ENCODE data around the gene COMMD7.
A peak's percentile ranks its signal among the peaks of the same experiment; 100 is the strongest.
"Not testable (repeated sequence)": the region's sequence is repeated elsewhere in the genome, so short reads cannot be mapped to it uniquely, and the experiment has no call there.

COMMD7 gene

DNA sequence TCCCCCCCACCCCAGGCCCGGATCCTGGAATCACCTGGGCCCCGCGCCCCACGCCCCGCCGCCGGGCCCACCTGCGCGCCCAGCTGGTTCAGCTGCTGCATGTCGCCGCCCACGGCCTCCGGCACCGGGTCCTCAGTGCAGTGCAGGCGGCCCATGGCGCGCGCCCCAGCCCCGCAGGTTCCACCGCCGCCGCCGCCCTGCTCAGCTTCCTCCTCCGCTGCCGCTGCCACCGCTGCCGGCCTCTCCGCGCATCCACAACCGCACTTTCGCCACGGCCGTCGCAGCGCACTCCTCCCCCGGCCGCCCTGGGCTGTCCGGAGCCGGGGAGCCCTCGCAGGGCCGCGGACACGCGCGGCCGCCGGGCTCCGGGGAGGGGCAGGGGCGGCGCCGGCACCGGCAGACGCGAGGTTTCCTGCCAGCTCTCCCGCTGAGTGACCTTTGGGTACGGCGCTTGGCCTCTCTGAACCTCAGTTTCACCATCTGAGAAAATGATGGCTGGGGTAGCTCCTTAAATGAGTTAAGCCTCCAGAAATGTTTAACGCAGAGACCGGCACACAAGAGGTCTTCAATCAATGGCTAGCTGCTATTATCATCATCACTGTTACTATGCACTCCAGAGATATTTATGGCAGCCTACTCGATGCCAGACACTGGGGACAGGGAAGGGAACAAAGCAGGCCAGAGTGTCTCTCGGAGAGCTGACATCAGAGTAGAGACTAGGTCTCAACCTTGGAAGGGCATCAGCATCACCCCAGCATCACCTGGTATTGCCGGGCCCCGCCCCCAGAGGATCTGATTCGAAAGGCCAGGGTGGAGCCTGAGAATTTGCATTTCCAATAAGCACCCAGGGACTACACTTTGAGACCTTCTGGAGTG lies at the start of gene COMMD7:
Gene COMMD7, minus strand, starts transcription at position 231 of the 876 bp plus-strand sequence. Its CDS starts 76 bp downstream, at position 155.
- peak; percentile 51 for DNase-seq

DNA sequence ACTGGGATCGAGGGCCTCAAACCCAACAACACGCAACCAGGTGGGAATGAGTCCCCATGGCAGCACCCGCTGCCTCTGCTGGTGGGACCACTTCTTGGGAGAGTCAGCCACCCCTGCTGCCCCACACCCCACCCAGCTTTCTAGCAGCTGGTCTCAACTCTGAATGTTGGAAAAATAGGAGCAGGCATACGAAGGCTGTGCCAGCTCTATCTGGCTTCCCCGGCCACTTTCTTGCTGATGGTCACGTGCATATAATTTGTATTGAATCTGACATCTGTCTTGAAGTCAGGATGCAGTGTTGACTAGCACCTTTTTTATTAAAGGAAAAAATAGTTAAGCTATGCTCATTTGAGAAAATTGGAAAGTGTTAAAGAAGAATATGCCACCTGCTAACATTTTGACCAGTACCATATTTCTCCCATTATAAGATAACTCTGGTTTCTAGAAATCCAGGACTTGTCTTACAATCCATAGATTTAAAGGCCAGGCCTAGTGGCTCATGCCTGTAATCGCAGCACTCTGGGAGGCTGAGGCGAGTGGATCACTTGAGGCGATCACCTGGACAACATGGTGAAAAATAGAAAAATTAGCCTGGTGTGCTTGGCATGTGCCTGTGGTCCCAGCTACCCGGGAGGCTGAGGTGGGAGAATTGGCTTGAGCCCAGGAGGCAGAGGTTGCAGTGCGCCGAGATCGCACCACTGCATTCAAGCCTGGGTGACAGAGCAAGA lies 49.6 kb upstream of the COMMD7 start:
- DNase-seq = no peak

DNA sequence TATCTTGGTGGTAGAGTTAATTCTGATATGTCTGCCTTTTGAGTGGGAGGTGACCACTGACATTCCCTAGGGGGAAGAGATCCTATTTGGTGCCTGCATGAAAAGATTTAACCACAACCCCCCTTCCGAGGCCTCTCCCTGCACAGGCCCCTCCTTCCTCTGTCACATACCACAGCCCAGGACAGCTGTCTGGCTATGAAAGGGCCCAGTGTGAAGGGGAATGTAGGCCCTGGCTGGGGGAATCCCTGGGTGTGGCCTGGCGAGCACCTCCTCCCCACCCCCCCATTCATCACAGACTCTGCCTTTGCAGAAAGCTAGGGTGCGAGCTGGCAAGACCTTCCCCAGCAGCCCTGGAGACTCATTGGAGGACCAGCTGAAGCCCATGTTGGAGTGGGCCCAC lies 49.0 kb upstream of the COMMD7 start:
- no peak for DNase-seq

DNA sequence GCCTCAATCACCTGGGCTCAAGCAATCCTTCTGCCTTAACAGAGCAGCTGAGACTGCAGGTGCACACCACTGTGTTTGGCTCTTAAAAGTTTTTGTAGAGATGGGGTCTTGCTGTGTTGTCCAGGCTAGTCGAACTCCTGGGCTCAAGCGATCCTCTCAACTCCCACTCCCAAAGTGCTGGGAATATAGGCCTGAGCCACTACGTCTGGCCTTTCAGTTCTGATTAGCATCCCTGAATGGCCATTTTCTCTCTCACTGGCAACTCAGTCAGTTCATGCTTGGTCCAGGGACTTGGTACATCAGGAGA lies 47.4 kb upstream of the COMMD7 start:
- DNase-seq = no peak

DNA sequence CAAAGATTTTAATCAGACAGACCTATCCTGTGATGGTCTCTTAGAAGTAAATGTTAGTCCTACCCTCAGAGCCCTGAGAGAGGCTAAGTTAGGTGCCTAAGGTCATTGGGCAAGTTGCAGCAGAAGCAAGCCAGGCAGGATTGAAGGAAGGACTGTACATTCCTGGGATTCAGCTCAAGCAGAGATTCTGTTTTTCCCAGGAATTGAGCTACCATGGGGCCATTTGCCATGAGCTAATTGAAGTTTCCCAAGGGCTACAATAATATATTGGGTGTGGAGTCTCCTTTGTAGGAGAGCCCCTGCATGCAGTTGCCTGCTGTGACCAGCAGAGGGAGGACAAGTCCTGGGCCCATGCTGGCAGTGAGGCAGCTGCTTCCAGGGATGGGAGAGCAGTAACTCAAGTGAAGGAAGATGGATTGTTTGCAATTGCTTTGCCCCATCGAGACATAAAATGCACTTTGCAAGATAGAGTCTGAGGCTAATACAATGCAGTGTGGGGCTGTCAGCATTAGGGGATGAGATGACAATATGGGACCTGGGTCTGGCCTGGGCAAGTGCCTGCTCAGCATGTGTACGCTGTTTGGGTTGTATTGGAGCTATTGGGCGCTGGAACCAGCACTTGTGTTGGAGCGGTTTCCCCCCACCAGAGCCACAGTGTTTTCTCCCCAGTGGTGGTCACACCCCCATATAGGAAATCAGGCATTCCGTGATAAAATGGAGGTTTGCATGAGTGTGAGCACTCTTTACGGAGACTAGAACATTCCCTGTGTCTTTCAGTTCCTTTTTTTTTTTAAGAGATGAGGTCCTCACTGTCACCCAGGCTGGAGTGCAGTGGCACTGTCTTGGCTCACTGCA lies 46.9 kb upstream of the COMMD7 start:
- peak; percentile 68 for DNase-seq

DNA sequence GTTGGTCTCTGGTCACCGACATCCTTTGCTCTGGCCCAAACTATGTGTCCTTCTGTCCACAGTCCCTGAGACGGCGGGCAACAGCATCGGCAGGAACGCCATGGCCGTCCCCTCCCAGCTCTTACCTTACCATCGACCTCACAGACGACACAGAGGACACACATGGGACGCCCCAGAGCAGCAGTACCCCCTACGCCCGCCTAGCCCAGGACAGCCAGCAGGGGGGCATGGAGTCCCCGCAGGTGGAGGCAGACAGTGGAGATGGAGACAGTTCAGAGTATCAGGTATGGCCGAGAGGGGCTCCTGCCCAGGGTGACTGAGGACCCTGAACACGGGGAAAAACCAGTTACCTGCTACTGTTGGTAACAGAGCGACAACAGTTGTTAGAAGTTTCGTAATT lies 43.9 kb upstream of the COMMD7 start:
- DNase-seq = no peak

DNA sequence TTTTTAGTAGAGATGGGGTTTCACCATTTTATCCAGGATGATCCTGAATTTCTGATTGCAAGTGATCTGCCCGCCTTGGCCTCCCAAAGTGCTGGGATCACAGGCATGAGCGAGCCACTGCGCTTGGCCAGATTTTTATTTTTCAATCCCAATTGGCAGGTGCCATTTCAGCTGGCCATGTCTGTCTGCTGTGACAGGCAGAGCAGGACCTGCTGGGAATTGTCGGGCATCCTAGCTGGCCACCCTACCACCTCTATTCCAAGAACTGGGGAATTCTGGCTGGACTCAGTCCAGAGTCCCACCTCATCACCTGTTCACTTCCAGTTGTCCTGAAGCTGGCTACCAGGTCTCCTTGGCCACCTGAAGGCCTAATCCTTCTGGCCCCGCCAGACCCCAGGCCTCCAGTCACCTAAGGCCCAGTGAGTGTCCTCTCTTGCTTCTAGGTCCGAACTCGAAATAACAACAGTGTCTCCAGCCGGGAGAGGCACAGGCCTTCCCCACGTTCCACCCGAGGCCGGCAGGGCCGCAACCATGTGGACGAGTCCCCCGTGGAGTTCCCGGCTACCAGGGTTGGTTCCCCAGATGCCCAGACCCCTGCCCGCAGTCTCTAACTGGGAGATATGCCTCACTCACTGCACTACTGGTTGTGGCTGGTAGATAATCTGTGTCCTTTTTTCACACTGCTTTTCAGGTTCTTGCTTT lies 42.9 kb upstream of the COMMD7 start:
- DNase-seq = no peak

DNA sequence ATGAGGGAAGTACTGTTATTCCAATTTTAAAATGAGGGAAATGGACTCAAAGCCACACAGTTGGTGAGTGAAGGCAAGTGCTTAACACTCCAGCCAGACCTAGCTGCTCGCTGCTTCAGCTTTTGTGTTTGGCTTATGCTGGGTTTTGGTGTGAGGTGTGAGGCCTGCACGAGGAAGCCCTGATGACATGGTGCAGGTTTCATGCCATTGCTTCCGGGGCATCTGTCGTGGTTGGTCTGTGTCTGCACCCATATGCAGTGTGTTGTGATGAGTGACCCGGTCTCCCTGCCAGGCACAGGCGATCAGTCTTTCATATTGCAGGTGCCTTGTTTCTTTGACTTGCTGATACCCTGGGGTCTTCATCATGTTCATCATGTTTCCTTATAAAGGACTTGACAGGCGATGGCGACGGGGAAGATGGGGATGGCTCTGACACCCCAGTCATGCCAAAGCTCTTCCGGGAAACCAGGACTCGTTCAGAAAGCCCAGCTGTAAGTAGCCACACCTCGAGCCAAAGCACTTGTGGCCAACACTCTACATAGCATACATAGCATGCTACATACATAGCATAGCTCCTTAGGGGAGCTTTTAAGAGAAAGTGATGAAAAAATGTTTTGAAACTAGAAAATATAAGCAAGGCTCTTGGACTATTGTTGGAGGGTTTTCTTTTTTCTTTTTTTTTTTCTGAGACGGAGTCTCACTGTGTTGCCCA lies 41.3 kb upstream of the COMMD7 start:
- no peak for DNase-seq

DNA sequence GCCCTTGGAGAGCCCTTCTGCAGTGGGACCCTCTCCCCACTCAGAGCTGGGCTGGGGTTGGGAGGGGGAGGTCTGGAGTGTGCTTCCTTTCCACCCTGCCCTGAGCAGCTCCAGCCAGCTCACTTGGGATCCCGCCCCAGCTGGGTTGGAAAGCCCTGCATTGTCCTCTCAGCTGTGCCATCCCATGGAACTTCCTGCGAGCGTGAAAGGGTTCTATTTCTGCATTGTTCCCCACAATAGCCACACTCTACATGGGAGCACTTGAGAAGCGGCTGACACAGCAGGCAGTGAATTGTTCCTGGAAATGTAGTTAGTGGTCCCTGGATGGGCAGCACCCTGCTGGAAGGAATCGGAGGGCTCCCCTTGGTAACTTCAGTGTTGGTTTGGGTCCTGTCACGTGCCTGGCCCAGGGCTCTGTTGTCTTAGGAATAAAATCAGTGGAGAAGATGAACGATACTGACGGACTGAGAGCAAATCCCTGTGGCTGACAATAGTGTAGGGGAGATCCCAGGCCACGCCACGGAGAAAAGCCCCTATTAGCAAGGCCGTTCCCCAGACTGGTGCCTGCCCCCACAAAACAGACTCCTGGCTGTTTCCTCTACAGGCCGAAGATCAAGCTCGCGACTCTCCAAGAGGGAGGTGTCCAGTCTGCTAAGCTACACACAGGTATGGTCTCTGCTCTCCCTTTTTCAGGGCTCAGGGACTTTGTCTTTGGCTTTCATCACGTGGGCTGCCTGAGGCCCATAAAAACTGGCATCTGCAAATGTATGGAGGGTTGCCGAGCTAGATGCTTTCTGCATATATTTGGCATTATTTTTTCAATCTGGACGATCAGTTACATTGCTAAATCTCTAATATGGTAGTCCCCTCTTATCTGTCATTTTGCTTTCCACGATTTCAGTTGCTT lies 37.7 kb upstream of the COMMD7 start:
- DNase-seq = no peak

DNA sequence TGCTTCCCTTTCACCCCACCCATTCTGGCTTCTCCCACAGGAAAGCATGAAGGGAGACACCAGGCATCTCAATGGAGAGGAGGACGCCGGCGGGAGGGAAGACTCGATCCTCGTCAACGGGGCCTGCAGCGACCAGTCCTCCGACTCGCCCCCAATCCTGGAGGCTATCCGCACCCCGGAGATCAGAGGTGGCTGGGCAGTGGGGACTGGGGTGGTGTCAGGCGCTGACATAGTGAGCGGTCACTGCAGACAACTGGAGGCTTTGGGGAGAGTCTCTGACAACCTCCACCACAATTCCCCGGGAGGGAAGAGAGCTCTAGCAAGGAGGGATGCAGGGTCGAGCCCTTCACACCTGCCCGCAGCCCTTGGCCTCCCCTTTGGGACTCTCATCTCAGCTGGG lies 37.0 kb upstream of the COMMD7 start:
- DNase-seq = no peak

DNA sequence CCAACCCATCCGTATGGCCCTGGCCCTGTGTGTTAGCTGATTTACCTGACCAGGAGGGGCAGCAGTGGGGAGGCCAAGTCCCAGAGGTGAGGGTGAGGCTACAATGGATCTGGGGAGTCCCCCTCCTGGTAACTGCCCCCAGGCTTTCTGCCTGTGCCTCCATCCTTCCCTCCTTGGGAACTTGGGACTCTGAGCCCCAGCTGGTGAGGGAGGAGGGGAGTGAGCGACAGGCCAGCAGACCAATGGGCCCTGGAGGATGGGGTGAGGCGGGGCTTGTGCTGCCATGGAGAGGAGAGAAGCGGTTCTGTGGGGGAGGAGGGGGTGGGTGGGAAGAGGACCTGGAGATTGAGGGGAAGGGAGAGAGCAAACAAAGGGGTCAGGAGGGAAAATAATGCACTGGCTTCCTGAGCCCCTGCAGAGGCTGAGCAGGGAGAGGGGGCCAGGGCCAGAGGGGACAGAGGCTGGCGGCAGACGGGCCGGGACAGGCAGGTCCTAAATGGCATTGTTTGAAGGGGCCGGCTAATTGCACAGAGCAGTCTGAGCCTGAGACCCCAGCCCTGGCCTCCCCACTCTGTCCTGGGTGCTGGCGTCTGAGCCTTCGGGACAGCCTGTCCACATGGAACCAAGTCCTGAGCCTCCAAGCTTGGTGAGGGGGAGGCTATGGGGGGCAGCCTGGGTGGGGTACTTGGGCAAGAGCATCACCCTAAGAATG lies 36.4 kb upstream of the COMMD7 start:
- DNase-seq = no peak

DNA sequence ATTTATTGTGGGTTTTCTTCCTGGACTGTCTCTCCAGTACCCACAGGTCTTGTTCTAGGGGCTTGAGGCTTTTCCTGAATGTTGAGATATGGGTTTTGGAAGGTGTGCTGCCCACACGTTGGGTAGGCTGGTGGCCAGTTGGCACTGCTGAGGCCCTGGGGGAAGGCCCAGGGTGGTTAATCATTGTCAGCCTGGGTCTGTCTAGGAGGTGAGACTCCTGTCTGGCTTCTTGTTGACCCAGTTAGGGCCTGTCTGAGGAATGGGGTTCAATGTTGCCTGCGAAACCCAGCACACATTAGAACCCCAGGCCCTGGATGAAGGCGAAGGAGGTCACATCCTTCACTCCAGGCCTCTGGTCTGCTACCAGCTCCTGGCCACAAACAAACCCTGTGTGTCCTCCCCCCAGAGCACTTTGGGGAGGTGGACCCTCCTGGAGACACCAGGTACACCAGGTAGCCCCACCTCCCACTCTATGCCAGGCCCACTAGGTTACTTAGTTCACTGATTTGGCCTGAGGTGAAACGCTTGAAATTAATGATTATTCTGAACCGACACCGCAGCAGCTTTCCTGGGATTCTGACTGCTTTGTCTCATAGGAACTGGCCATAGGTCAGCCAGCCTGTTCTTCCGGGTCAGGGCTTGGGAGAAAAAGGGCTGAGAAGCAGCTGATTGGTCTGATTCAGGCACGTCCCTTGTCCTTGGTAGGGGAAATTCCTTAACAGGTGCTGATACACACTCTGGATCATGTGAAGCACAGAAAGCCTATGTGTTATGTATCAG lies 34.1 kb upstream of the COMMD7 start:
- no peak for DNase-seq

DNA sequence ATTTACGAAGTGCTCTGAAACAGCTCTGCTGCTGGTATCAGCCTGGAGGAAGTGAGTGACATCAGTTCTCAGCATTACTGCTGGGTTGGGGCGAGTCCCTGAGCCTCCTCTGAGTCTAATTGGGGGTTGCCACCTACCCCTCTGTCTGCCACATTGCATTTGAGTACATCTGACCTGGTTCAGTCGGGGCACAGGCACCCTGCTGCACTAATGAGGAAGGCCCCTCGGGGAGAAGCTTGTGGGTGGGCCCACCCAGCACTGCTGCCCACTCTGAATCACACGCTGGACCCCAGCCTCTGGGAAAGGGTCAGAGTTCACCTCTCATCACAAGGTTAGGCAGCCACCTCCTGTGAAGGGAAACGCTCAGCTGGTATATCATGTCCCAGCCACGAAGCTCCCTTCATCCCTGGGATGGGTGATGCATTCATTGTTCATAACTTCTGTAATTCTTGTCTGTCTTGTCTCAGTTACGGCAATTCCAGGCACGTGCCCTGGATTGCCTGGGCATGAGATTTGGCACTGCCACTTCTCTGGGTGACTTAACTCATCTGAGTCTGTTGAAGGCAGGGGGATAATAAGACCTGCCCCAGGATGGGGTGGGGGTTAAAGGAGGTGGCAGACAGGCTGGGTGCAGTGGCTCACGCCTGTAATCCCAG lies 32.2 kb upstream of the COMMD7 start:
- no peak for DNase-seq

DNA sequence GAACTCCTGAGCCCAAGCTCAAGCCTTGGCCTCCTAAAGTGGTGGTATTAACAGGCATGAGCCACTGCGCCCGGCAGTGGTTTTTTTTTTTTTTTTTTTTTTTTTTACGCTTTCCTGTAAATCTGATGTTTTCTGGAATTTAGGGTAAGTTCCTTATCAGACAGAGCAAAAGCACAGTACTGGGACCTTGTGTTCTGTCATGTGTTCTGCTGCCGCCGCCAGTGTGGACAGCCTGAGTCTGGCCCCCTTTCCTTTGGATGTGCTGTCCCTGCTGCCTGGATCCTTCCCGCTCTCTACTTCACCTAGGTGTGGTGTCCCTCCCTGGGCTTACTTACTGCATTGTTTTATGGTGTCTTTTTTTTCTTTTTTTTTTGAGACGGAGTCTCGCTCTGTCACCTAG lies 30.6 kb upstream of the COMMD7 start:
- DNase-seq = no peak

DNA sequence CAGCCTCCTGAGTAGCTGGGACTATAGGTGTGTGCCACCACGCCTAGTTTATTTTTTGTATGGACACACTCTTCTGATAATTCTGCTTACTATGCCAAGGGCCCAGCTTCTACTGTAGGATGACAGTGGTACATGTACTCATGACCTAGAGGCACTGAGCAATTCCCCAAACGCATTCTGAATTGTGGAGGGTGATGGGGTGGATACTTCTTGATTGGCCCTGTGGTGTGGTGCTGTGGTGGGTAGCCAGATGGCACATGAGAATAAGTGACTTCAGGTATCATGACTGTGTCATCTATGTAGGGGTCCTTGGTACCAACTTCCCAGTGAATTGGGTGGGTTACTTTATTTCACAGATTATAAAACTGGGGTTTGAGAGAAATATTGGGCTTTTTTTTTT lies 30.0 kb upstream of the COMMD7 start:
- DNase-seq = no peak

DNA sequence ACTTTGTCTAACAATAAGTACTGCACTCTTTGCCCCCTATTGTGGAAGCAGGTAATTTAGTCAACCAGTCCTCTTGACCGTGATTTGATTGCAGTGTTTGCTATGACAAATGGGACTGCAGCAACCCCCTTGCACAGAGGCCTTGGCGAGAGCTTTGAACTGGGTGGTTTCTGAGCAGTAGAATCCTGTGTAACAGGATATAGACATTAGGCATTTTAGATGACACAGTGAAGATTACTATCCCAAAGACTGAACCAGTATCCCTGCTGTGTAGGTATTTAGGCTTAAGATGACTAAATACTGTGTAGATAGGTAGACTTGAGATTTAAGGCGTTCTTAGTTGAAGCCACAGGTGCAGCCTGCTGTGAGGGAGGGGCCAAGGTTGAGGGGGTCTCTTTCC lies 28.8 kb upstream of the COMMD7 start:
- no peak for DNase-seq

DNA sequence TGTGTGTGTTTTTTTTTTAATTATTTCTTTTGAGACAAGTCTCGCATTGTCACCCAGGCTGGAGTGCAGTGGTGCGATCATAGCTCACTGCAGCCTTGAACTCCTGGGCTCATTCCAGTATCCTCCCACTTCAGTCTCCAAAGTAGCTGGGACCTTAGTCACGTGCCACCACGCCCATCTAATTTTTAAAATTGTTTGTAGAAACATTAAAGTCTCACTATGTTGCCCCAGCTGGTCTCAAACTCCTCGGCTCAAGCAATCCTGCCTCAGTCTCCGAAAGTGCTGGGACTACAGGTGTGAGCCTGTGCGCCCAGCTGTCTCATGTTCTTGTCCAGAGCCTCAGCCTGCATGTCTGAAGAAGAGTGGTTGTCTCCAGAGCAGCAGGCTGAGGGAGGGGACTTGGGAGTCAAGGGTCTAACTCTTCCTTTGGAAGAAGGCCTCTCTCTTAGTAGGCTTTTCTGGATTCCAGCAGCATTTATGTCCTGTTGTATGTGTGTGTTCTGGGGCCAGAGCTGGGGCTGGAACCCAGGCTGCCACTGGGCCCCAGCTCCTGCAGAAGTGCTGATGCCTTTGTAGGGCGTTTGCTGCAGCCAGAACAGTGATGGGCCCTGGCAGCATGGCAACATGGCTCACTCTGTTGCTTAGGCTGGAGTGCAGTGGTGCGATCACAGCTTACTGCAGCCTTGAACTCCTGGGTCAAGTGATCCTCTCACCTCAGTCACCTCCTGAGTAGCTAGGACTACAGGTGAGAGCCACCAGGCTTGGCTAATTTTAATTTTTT lies 24.3 kb upstream of the COMMD7 start:
- DNase-seq = no peak

DNA sequence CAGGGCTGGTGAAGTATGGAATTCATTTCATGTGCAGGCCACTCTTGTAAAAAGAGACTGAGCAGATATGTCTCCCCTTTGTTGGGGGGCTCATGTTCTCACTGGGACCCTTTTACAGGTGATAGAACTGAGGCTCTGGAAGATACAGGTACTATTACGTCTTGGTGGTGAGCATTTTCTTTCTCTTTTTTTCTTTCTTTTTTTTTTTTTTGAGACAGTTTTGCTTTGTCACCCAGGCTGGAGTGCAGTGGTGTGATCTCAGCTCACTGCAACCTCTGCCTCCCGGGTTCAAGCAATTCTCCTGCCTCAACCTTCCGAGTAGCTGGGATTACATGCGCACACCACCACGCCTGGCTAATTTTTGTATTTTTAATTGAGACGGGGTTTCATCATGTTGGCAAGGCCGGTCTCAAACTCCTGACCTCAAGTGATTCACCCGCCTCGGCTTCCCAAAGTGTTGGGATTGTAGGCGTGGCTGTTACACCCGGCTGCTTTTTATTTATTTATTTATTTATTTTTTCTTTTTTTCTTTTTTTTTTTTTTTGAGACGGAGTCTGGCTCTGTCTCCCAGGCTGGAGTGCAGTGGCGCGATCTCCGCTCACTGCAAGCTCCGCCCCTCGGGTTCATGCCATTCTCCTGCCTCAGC lies 22.1 kb upstream of the COMMD7 start:
- DNase-seq = not testable (repeated sequence)

Measured in NCI-H1436 (cell line).